Forelimb muscle (tissue), 1 donor: ENCODE results near the gene CABLES1. TPM values are rescaled to one million over a fixed set of nuclear protein-coding genes. Genes with fewer than 3 reads are reported as not detected.
"Not testable (repeated sequence)": the region's sequence is repeated elsewhere in the genome, so short reads cannot be mapped to it uniquely, and the experiment has no call there.

Experiments used
- DNase-seq: peaks from one replicate; pipeline ENCODE4 v3.0.0-alpha.2; 2013; ENCODE audit warnings: low read depth
- polyA plus RNA-seq: library from polyadenylated mRNA; unstranded; fragments of 120-200 nt; gene quantifications from one replicate; pipeline ENCODE4 v1.2.1, GENCODE V29; 2013; ENCODE audit not compliant: insufficient read length

CABLES1 gene
- polyA plus RNA-seq, 1 donor, result 5.3 TPM

DNA sequence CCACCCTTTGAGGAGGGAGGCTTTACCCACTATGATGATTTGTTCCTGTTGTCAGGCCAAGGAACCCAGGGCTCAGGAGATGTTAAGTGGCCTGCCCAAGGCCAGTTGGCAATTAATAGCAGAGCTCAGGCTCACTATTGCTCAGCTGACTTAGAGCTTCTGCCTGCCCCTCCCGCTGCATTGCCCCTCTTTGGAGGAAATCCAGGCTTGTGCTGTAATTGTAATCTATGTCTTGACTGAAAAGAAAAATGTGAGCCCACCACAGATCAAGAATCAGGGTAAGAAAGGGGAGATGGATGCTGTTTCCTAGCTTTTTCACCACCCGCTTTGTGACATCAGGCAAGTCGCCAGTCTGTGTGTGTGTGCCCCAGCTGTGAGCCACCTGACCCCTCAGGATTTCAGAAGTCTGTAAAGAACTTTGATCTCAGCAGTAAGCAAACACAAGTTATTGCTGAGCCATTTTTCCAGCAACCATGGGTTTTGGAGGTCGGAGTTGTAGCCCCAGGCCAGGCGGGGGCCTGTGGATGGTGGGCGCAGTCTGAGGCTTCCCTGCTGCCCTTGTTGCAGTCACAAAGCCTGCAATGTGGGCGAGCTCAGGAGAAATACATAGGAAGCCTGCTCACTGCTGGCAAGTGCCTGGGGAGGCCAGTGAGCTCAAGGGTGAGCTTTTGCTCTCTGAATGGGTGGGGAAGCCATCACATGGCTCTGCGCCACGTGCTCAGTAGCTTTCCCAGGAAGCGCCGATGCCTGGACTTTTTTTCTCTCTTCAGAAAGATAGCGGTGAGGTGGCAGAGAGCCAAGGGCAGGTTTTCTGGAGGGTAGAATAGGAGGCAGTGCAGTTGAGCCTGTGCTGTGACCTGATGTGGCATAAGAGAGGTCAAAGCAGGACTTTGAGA is 6.1 kb downstream of the CABLES1 start:
- no peak for DNase-seq

DNA sequence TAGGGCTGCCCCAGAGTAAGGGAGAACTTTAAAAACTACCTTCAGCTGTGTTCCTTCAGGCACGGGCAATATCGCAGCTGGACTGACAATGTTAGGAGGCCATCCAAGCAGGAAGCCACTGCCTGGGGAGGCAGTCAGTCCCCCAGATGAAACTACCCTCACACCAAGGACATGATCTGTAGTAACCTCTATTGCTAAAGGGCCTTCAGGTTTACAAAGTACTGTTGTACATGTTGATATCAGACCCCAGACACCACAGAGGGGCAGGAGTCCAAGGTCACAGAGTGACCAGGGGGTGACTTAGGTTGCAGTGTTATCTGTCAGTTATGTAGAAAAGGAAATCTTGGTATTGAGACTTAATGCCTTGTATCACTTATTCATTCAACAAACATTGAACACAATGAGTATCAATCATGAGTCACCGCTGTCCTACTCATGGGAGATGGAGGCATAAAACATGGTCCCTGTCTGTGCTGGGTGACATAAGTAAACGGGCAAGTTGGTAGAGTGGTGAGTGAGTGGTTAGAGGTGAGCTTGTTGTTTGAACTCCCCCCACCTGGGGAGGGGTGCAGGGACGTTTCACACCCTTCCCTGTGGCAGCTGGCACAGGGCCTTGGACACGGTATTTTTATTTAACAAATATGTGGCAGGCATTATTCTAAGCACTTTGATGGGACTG is 7.1 kb downstream of the CABLES1 start:
- DNase-seq, result no peak

DNA sequence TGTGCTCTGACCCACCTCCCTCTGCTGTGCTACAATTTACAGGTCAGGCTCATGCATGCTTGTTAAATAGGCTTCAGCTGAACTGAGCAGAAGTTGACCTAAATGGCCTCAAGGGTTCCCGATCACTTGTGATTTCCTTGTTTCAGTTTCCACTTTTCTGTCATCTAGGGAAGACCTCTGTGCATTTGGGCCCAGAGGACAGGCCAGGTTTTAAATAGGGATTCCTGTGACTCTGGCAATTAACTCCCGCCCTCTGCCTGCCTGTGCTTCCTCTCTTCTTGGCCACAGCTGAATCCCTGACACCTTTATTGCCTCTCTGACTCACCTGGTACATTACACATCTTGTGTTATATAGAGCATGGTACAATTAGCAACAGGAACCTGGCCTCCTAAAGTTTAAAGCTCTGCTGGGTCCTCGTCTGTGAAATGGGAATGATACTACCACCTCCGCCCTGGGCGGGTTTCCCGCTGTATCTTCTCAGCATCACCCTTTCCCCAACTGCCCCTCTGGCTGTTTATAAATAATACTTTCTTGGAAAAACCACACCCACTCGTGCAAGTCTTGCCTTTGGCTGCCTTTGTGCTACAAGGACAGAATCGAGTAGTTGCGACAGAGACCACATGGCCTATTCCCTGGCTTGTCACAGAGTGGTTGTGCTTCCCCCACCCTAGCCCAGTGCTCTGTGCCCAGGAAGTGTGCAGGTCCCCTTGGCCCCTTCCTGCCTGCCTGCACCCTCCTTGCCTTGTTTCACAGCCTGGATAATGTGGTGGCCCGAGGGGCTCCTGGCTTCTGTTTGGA is 7.9 kb downstream of the CABLES1 start:
- no peak for DNase-seq

DNA sequence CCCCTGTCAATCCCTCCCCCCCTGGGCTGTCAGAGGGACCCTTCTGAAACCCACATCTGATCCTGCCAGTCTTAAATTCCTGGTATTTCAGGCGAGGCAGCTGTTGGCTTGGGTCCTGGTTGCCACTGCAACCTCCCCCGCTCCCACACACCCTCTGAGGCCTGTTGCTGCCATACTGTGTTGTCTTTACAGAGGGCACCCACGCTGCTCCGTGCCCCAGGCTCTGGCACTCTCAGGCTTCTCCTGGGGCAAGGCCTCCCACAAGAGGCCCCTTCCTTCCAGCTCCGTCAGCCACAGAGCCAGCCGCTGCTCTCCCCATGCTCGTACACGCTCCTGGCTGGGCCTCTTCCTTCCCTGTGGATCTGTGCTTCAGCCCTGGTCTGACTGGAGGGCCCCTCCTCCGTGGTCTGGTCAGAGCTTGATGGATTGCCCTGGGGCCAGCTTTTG is 8.6 kb downstream of the CABLES1 start:
- no peak for DNase-seq

DNA sequence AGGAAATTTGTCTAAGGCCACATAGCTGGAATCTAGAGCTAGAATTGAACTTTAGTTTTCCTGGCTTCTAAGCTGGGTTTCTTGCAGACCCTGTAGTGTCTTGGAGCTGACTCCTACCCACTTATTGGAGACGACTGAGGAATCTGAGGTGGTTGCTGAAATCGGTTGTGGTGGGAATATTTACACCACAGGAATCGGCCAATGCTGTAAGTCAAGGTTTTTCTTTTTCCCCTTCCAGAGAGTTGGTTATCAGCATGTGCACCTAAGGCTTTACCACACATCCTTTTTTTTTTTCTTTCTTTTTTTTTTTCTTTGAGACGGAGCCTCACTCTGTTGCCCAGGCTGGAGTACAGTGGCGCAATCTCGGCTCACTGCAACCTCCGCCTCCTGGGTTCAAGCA is 9.4 kb downstream of the CABLES1 start:
- no peak for DNase-seq

DNA sequence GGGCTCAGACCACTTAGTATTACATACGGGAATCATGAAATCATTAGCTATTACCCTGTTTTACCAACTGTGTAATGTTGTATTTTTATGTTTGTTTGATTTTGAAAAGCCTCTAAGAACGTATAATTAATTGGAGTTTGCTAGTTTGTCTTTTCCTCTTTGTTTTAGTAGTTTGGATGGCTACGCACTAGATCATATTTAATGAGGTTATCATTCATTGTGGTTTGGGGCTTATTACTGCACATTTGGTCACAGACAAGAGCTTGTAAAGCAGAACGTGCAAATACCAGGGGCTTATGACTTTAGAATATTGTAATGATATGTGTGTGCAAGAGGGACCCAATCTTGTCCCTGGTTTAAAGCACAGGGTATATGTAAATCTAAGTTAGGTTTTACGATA is 10.3 kb downstream of the CABLES1 start:
- DNase-seq, result no peak

DNA sequence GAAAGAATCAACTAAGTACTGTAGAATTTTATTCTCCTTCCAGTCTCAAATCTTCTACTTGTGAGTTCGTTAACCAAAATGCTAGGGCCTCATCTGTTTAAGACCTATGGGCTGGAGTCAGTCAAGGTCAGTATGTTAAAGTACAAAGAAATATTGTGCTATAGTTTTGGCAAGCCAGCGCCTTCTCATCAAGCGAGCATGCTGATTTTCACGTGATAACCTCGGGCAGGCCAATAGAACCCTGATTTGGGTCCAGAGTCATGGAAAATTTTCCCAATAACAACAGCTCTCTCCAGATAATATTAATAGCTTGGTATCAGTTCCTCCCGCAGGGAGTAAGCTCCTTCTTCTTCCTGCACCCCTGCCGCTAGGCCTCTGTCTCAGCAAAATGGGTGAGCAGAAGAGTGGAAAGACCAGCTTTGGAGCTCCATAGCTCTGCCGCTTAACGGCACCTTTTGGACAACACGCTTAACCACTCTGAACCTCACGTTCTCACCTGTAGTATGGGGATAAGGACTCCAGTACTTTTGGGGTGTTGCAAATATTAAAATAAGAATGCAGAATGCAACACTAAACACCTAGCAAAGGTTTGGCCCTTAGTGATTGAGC is 11.7 kb downstream of the CABLES1 start:
- DNase-seq, result no peak

DNA sequence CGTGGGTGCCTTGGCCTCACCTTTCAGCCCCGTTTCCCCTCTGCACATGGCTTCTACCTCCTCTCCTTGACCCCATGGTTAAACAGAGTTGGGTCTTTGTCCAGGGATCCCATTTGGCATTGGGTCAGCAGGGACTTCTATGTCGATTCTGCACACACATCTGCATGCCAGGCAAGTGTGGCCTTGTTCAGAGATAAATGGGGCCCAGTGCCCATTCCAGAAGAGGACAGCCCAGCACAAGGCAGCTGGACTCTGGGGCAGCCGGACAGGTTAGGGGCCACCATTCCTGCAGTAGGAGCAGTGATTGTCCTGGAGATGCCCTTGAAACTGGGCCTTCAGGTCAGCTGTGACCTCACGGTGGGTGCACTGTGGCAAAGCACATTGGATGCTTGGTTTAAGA is 13.1 kb downstream of the CABLES1 start:
- DNase-seq, result no peak

DNA sequence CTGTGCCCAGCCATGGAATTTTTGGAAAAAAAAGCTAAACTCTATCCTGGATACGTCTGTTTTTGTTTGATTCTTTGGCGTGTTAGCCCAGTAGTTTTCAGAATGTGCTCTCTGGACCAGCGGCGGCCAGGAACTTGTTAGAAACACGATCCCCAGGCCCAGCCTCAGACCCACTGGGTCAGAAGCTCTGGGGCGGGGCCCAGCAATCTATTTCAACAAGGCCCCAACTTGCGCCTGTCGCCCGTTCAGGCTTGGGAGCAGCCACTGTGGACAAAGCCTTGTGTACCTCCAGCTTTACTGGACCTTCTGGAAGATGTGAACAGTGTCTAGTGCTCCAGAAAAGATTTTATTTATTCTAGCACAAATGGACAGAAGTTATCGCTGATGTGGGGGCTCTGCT is 14.3 kb downstream of the CABLES1 start:
- no peak for DNase-seq

DNA sequence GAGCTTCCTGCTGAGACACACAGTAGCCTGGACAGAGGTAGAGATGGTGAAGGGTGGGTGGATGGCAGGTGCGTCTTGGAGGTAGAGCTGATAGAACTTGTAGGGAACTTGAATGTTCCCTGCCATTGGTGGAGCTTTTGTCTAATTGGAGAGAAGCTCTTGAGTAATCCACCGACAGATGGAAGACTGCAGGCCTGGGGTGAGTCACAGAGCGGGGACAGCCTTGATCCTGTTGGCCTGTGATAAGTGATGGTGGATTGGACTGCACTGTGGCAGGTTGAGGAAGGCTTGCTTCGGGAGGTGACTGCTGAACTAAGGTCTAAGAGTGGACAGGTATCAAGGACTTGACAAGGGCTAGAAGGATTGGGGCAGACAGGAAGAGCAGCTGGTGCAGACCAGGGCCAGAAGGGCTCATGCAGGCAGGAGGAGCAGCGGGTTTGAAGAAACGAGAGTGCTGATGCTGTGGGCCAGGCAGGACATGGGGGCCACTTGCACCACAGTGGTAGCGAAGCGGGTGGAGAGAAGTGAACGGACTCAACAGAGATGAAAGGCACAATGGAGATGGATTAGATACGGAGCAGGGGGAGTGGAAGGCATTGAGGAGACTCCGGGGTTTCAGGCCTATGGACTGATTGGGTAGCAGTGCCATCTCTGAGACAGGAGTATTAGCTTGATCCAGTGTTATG is 16.3 kb downstream of the CABLES1 start:
- DNase-seq, result no peak

DNA sequence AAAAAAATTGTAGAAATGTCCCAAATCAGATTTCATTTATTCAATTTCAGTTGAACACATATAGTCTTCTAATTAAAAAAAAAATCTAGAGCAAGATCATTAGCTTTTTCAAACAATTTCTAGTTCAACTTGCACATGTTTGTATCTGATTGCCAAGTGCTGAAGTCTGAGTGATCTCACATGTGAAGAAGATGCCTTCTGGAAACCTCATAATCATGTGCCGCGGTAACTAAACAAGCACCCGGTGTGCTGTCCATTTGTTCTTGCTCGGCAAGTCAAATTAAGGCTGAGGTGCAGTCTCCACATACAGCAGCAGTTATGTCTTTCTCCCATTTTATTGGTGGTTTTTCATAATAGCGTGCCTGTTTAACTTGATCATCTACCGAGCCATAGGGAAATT is 18.7 kb downstream of the CABLES1 start:
- no peak for DNase-seq

DNA sequence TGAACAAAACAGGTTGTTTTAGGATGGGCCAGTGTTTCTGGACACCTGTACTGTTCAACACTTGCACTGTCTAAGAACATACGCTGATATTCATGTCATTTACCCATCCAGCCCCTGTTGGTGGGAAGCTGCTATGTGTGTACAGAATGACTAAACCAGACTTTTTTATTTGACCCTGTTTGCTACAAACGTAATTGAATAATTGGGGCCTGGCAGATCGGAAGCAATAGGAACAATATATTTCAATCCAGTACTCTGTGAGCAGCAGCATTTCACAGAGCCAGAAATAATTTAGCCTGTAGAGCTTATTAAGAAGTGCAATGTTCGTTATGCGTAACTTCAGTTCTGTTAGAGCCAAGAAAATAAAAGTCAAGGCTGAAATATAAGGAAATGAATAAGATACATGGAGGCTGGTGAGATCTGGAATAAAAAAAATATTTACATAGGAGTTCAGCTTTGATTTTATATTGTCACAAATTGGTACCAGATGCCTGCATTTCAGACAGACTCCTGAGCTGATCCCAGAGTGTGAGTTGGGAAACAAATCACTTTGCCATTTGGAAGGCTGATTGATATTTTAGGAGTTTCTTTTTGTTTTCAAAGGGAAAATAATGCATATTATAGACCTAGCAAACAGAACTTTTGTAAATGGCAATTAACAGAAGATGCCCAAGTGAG is 19.7 kb downstream of the CABLES1 start:
- no peak for DNase-seq

DNA sequence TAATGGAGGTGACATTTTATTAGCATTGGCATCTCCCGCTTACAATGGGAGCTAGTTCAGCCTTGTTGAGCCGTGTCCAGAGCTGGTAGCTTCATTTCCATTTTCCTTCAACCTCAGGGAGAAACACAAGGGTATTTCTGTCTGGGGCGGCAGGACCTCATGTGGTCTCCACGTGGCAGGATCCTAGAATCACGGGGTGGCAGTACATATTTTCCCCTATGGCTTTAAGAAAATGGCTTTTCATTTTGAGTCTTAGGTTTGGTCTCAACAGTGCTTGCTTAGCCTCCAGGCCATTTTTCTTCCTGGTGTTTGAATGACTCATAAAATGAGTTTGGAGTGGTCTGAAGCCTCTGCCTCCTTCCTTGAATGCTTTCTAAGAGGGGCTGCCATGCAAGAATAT is 20.3 kb downstream of the CABLES1 start:
- DNase-seq, result no peak

DNA sequence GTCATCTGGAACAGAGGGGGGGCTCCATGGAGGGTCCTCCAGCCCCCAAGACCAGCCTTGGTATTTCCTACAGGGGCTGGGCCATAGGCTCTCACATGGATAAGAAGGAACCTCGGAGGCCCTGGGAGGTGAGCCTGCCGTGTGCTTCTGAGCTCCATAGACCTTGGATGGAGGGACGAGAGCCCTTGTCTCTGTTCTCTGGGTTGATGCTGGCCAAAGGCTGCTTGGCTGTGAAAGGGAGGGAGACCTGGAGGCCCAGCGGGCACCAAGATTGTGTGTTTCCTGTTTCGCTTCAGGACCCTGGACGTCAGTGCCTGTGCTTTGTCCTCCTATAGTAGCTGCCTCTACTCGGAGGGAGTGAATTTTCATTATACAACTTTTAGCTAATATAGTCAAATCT is 20.8 kb downstream of the CABLES1 start:
- no peak for DNase-seq

DNA sequence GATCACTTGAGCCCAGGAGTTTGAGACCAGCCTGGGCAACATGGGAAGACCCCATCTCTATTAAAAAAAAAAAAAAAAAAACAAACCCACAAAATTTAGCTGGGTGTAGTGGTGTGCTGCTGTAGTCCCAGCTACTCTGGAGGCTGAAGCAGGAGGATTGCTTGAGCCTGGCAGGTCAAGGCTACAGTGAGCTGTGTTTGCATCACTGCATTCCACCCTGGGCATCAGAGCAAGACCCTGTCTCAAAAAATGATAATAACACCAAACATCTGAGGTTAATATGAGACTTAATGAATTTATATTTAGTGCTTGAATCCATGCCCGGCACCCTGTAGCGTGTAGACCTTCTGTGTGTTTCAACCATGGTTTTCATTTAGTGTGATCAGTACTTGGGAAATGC is 22.8 kb downstream of the CABLES1 start:
- DNase-seq, result no peak

DNA sequence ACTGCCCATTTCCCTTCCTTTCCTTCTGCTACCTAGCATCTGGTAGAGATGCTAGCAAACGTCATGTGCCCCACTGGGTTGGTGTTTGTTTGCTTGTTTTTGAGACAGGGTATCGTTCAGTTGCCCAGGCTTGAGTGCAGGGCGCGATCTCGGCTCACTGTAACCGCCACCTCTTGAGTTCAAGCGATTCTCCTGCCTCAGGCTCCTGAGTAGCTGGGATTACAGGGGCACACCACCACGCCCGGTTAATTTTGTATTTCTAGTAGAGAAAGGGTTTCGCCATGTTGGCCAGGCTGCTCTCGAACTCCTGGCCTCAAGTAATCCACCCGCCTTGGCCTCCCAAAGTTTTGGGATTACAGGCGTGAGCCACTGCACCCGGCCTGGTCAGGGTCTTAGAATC is 23.6 kb downstream of the CABLES1 start:
- DNase-seq, result not testable (repeated sequence)

DNA sequence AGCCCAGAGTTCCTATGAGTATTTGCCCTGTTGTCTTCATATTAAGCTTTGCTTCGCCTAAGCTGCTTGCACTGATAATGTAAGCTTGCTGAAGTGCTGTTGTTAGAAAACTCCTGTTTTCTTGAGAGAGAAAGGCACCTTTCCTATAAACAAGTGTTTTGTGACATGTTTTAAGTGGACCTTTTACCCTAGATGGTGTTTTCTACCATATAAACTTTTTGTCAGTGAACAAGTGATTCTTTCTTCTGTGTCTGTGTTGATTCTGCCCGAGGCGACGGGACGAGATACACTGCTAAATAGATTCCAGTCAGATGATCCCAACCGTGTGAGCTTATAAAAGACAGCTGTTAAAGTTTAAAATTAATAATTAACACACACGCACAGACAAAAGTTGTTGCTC is 24.1 kb downstream of the CABLES1 start:
- DNase-seq, result no peak

DNA sequence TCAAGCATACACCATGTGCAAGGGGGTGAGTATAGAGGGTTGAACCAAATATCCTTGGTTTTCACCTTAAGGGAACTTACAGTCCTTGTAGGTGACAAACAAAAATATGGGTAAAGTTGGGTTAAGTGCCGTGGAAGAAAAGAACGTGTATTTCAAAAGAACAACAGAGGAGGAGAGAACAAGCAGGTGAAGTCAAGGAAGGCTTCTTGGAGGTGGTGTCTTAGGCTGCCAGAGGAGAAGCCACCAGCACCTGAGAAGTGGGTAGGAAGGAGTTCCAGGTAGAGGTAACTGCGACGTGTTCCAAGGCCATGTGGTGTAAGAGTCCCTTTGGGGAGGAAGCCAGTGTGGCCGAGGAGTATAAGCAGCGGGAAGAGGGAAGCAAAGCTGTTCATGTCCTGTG is 27.2 kb downstream of the CABLES1 start:
- DNase-seq, result no peak

DNA sequence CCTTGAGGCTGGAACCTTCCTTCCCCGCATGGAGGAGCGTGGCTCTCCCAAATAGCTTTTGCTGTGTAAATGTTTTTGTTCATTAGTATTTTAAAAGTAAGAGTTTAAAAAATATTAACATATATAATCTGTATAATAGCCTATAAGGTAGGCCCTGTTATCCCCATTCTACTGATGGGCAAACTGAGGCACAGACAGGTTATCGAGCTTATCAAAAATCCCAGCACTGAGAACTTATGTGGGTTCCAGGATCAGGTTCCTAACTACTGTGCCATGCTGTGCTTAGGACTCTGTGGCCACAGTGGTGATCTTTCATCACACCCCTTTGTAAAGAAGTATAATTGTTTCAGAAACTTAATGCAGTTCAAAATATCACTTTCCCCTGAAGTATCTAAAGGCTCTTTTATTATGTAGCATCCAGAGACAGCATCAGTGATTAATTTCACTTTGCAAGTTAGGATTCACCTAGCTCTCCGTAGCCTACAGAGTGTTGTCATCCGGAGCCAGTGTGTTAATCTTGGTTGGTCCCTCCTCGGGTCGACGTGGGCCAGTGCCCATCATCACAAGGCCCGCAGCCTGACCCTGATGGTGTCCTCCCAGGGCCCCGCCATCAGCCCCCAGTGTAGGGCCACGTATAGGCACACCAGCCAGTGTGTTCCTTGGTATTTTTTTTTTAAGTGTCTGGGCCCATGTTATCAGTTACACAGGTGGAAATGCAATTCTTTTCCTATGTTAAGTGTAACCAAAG is 28.7 kb downstream of the CABLES1 start:
- no peak for DNase-seq
